ENCODE data around the gene ELOVL4. TPM values are rescaled to one million over a fixed set of nuclear protein-coding genes. Genes with fewer than 3 reads are reported as not detected.

The ELOVL4 gene
- total and polyA plus RNA-seq, 12 donors = 0.11 to 2.1 (median 0.52) TPM; not detected in 1

- Histone ChIP-seq H3K27ac (no peak overlapping the region), H3K4me3 (no peak overlapping the region), H3K9me3 (replicated peaks in 1 of 3) (no peaks in the 10 kb centered on the region), H3K36me3 (replicated peaks in 1 of 2) (no peaks in the 10 kb centered on the region), H3K27me3 (no peaks in the 10 kb centered on the region), H3K4me1 (replicated peaks in 1 of 2) (no peaks in the 10 kb centered on the region)
- no peak for DNase-seq
- intact Hi-C loops (cut with DNase I) = no loop called here
- TF ChIP-seq POLR2A (IDR thresholded peaks at IDR 0.05) = no peak
- TF ChIP-seq, protein P1, sequence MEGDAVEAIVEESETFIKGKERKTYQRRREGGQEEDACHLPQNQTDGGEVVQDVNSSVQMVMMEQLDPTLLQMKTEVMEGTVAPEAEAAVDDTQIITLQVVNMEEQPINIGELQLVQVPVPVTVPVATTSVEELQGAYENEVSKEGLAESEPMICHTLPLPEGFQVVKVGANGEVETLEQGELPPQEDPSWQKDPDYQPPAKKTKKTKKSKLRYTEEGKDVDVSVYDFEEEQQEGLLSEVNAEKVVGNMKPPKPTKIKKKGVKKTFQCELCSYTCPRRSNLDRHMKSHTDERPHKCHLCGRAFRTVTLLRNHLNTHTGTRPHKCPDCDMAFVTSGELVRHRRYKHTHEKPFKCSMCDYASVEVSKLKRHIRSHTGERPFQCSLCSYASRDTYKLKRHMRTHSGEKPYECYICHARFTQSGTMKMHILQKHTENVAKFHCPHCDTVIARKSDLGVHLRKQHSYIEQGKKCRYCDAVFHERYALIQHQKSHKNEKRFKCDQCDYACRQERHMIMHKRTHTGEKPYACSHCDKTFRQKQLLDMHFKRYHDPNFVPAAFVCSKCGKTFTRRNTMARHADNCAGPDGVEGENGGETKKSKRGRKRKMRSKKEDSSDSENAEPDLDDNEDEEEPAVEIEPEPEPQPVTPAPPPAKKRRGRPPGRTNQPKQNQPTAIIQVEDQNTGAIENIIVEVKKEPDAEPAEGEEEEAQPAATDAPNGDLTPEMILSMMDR (IDR thresholded peaks at IDR 0.05) = no peak
These were observed 23.8 kb upstream of the ELOVL4 start for GRCh38 chr6:79971193-79971592.

DNA sequence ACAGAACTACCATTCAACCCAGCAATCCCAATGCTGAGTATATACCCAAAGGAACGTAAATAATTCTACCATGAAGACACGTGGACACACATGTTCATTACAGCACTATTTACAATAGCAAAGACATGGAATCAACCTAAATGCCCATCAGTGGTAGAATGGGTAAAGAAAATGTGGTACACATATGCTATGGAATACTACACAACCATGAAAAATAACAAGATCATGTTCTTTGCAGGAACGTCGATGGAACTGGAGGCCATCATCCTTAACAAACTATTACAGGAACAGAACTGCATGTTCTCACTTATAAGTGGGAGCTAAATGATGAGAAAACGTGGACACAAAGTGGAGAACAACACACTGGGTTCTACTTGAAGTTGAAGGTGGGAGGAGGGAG, 22.4 kb upstream of the ELOVL4 start:
- no peak for DNase-seq
- Histone ChIP-seq H3K4me1 (replicated peaks in 1 of 2) (no peaks in the 10 kb centered on the region), H3K36me3 (replicated peaks in 1 of 2) (no peaks in the 10 kb centered on the region), H3K4me3 (no peak overlapping the region), H3K27me3 (no peaks in the 10 kb centered on the region), H3K9me3 (replicated peaks in 1 of 3) (no peaks in the 10 kb centered on the region), H3K27ac (no peak overlapping the region)
- intact Hi-C loops (cut with DNase I) = no loop called here
- WGBS, 4 donors = 71 to 84% (median 77%) methylated on average over 5 of the region's 5 CpGs
- TF ChIP-seq, protein P1 (IDR thresholded peaks at IDR 0.05) = no peak
- TF ChIP-seq POLR2A (IDR thresholded peaks at IDR 0.05) = no peak

DNA sequence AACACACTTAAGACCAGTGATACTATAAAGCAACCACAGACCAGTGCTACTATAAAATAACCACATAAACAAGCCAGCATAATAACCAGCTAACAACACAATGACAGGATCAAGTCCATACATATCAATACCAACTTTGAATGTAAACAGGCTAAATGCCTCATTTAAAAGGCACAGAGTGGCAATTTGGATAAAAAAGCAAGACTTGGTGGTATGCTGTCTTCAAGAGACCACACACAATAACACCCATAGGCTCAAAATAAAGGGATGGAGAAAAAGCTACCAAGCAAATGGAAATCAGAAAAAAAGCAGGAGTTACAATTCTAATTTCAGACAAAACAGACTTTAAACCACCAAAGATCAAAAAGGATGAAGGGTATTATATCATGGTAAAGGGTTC, 19.8 kb upstream of the ELOVL4 start:
- no peak for TF ChIP-seq POLR2A (IDR thresholded peaks at IDR 0.05)
- TF ChIP-seq, protein P1 (IDR thresholded peaks at IDR 0.05) = no peak
- H3K27me3 ChIP-seq = no peaks in the 10 kb centered on the region
- no peak overlapping the region for H3K27ac ChIP-seq
- H3K4me3 ChIP-seq = no peak overlapping the region
- no peak for DNase-seq
- H3K4me1 ChIP-seq (replicated peaks in 1 of 2) = no peaks in the 10 kb centered on the region
- H3K9me3 ChIP-seq (replicated peaks in 1 of 3) = no peaks in the 10 kb centered on the region
- no peaks in the 10 kb centered on the region for H3K36me3 ChIP-seq (replicated peaks in 1 of 2)
- intact Hi-C loops (cut with DNase I) = no loop called here

- intact Hi-C loops (cut with DNase I) = no loop called here
- no peak overlapping the region for H3K27ac ChIP-seq
- no peaks in the 10 kb centered on the region for H3K9me3 ChIP-seq (replicated peaks in 1 of 3)
- 68 to 83% (median 76%) methylated on average over 3 of the region's 3 CpGs for WGBS, 4 donors
- H3K36me3 ChIP-seq (replicated peaks in 1 of 2) = no peaks in the 10 kb centered on the region
- no peaks in the 10 kb centered on the region for H3K4me1 ChIP-seq (replicated peaks in 1 of 2)
- no peak overlapping the region for H3K4me3 ChIP-seq
- H3K27me3 ChIP-seq = no peaks in the 10 kb centered on the region
- TF ChIP-seq, protein P1 (IDR thresholded peaks at IDR 0.05) = no peak
- no peak for TF ChIP-seq POLR2A (IDR thresholded peaks at IDR 0.05)
- no peak for DNase-seq
These were observed 17.3 kb upstream of the ELOVL4 start for GRCh38 chr6:79964607-79965081.

All from adrenal gland (tissue), 12 donors.